Measurements from ENCODE around the gene FOXP4.

Gene FOXP4

GRCh38 chr6:41568202-41568584, 22.0 kb downstream of the FOXP4 start:
- DNase-seq = no peak

- DNase-seq = no peak
Measured at GRCh38 chr6:41568585-41569384, 22.6 kb downstream of the FOXP4 start.

DNA sequence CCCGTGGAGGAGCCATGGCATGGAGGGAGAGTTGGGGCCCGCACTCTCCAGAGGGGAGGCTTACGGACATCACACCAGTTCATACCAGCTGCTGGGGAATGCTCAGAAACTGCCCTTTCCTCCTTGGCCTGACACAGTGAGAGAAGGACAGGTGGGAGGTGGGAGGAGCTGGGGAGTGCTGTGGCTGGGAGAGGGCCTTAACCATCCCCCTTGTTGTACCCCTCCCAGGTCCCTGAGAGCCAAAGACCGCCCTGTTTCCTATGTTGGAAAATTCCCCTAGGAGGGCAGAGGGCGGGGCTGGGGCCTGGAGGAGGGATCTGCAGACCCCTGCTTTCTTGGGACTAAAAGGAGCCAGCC, 24.1 kb downstream of the FOXP4 start:
- no peak for DNase-seq

- DNase-seq = no peak
Measured at GRCh38 chr6:41571021-41571780, 25.0 kb downstream of the FOXP4 start.

- no peak for DNase-seq
Measured at GRCh38 chr6:41572613-41573012, 26.4 kb downstream of the FOXP4 start.

GRCh38 chr6:41573276-41573675, 27.1 kb downstream of the FOXP4 start:
- no peak for DNase-seq

GRCh38 chr6:41573985-41574384, 27.8 kb downstream of the FOXP4 start:
- no peak for DNase-seq

GRCh38 chr6:41575598-41575997, 29.4 kb downstream of the FOXP4 start:
- no peak for DNase-seq

DNA sequence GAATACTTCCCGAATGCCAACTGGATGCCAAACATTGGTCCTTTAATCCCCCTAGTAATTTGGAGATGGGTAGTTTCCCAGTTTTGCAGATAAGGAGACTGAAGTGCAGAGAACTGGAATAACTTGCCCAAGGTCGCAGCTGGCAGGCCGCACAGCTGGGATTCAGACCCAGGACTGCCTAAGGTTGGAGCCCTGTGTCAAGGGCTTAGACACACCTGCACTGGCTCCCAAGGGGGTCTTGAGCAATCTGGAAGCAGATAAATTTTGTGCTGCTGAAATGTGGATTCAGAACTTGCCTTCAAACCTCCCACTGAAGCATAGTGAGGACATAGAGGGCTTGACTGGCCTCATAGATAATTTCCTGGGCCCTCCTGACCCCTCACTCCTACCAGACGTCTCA, 30.5 kb downstream of the FOXP4 start:
- no peak for DNase-seq

DNA sequence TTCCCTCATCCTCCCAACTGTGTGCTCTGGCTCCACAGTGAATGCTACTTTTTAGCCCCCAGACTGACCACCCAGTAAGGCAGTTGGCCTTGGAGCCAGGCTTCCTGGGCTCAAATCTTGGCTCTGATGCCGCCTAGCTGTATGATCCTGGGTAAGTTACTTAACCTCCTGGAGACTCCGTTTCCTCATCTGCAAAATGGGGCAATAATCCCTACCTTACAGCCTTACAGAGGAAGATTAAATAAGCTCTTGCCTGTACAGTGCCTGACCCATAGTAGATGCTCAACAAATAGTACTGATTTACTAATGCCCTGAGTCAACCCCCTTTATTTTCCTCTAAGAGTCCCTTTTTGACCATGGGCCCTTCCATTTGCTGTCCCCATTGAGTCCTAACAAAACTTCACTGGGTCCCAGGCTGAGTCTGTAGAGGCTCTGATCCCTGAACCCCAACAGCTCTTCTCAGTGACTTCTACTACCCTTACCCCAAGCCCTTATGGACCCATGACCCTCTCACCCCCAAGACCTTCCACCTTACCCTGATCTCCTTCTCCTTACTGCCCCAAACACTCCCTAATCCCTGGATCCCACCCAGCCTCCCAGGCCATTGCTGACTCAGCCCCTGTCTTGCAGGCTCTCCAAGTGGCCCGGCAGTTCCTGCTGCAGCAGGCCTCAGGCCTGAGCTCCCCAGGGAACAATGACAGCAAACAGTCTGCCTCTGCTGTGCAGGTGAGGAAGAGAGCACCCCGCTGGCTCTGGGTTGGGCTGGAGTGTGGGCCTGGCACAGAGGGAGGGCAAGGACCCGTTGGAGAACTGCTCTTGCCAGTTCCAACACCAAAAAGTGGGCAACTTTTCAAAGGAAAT, 31.4 kb downstream of the FOXP4 start:
- peak; percentile 40 for DNase-seq

DNA sequence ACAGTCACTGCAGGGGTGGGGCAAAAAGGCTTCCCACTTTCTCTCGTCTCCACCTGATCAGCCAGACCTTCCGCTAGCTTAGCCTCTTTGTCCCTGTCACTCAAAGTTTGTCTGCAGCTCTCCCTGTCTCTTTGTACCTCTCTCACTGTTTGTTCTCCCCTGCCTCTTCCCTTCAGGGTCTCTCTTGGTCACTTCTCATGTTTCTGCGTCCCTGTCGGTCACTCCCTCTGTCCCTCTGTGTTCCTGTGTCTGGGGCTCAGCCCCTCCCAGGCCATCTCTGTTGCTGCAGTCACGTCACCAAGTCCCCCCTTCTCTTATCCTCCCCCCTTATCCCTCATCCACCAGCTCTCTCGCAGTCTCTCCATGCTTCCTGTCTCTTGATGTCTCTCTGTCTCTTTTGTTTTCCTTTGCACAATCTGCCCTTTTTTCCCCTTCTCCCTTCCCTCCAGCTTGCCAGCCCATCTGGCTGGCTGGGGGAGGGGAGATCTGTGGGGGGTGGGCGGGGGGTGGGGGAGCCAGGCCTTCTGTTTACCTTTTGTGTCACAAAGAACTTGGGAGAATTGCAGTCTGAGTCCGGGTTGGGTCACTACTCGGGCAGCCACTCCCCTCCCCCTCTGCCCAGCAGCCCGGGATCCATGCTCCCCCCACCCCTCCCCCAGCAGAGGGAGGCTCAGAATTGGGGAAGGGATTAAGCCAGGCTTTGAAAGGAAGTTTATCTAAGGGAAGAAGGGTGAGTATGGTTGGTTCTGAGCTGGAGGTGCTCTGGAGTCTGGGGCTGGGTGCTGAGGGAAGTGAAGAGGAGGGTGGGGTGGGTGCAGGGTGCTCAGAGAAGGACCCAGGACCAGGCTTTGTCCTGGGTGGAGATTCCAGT, 32.3 kb downstream of the FOXP4 start:
- DNase-seq = no peak

DNA sequence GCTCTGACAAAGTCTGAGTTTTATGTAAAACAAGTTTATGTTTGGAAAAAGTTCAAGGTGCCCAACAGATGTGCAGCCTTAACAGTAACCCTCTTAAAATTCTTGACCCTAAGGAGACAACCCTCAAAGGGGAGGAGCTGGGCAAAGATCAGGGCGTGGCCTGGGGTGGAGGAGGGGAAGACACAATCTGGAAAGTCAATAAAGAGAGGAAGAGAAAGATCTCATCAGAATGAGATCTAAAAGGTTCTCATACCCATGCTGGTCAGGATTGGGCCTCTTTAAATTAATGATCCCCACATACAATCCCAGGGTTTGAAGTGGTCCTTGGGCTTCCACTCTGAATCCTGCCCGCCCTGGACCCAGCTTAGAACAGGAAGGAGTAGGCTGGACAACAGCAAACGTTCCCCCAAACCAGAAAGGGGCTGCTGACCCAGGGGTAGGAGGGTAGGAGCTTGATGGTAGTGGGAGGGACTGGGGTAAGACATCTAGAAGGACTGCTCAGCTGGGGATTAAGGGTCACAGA, 33.0 kb downstream of the FOXP4 start:
- DNase-seq = no peak

DNA sequence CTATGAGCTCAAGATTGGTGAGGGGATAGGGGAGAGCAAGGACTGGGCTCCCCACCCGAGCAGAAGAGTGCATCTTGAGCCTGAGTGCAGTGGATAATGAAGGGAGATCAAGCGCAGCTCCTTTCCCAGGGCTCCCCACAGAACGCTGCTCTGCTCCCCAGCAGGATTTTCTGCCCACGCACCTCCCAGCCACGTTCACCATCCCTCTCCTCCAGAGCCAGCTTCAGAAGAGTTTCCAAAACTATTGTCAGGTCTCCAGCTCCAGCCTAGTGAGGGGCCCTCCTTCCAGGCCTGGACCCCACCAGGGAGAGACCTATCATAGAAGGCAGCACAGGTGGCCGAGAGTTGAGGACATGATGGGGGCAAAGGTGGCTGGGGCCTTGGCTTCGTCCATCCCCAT, 34.5 kb downstream of the FOXP4 start:
- no peak for DNase-seq

GRCh38 chr6:41581381-41581991, 35.3 kb downstream of the FOXP4 start:
- peak; percentile 93 for DNase-seq

DNA sequence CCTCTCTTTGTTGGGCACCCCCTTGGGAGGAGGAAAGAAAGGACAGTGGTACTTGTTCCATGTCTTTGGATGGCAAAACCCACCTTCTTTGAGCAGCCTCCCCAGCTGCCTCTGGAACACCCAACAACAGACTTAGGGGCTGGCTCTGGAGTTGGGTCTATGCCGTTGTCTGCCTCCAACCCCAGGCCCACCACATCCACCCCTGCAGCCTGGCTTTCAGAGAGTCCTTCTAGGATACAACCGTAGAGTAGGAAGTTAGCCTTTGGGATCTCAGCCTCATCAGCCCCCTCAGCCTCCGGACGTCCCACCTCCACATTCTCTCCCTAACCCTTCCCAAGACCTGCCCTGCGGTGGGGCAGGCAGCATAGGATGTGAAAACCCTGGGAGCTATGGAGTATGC, 36.4 kb downstream of the FOXP4 start:
- no peak for DNase-seq

- no peak for DNase-seq
Measured at GRCh38 chr6:41583565-41583964, 37.4 kb downstream of the FOXP4 start.

DNA sequence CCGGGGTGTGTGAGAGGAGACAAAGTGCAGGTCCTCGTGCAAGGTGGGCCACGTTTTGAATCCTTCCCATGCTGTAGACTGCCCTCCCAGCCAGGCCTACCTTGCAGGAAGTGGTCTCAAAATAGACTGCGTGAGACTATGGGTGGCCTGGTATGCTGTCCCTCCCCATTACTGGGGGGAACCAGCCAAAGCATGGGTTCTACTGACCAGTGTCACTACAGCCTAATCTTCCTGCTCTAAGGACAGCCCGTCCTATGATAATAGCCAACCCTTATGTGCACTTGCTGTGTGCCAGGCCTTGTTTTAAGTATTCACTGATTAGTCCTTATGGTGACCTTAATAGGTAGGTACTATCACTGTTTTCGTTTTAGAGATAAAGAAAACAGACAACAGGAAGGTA, 38.0 kb downstream of the FOXP4 start:
- DNase-seq = no peak

DNA sequence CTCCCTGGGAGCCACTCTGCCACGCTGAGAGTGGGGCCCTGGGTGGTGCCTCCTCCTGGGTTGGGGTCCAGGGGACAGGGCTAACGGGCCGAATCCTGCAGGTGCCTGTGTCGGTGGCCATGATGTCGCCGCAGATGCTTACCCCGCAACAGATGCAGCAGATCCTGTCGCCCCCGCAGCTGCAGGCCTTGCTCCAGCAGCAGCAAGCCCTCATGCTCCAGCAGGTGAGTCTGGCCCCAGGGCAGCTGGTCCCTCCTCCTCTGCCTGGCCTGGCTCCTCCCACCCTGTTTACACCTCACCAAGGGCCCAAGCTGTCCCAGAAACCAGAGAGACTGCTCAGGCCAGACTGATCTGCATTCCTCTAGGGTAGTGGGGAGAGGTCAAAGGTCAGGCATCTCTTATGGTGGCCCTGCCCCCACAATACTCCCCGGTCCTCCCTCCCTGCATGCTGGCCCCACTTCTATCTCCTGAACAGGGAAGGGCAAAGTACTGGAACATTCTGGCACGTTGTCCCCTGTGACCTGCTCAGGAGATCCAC, 38.6 kb downstream of the FOXP4 start:
- DNase-seq = no peak

DNA sequence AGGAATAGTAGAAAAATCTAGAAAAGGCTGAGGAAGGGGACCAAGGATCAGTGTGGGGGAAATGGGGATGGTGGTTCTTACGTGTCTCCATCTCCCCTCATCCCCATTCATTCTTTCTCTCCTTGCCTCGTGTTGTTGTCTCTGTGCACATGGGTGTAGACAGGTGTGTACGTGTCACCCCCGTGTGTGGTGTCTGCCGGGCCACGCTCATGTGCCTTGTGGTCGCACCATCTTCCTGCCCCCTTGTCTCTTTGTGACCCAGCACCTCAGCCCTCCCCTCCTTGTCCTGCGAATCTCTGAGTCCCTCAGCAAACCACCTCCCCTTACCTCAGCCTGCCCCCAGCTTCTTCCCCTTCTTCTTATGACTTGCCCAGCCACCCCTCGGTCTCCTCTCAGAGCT, 39.4 kb downstream of the FOXP4 start:
- DNase-seq = no peak

- no peak for DNase-seq
Measured at GRCh38 chr6:41586252-41587007, 40.2 kb downstream of the FOXP4 start.
